Measurements from ENCODE around the gene P3H1.

DNA sequence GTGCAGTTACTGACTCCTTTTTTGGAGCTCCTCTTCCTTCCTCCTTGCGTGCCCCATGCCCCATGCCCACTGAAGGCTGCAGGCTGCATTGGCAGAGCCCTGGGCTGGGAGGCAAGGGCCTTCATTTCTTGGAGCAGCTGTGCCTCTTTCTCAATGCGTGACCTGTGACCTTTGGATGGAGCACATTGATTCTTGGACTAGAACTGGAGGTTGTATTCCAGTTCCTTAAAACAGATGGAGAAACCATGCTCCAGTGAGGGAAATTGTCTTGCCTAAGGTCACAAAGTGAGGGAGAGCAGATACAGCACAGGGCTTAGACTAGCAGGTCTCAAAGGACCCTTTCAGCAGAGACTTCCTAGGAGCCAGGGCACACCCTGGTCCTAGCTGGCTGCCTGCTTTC lies 27.0 kb upstream of the P3H1 start:
- TF ChIP-seq EP300 (IDR thresholded peaks at IDR 0.05) (no peak), CTCF (IDR thresholded peaks at IDR 0.05) (no peak), POLR2A (IDR thresholded peaks at IDR 0.05) (no peak)
